ENCODE data around the gene ALG3.
"Not testable (repeated sequence)": the region's sequence is repeated elsewhere in the genome, so short reads cannot be mapped to it uniquely, and the experiment has no call there.

Gene ALG3

DNA sequence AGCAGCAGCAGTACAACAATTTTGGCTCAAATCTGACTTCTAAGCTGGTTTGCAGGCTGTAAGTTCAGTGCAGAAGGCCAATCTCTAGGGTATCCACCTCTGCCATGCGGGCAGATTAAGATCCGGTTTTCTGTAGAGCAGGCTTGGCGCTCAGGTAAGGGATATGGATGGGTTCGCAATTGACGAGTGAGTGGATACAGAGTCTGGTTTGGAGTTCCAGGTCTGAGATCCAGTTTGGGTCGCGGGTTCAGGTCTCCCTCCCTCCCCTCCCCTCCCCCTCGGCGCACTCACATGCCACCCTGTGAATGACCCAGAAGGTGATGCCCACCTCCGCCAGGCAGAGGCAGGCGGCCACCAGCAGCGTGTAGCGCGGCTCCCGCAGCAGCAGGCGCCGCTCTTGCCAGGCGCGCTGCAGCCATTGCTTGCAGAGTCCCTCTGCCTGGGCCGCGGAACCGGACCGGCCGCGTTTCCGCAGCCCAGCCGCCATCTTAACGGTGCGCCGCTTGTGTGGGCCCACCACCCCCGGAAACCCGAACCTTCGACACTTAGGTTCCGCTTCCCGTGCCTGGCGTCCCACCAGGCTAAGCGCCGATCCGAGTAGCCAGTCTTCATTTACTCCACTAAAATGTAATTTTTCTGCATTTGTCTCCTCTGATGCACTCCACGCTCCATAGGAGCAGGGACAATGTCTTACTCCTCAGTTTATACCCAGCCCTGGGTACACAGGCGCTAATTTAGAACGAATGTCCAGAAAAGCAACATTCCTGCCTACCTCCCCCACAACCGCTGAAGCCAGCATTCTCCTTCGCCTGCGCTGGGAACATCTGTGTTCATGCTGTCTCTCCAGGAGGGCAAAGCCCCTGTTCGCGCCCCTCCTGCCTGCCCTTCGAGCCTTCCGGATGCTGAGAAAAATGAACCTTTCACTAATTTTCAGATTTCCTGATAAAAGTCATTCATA lies at the start of gene ALG3:
Gene ALG3, minus strand, starts transcription at position 509 of the 958 bp plus-strand sequence. Its CDS starts 22 bp downstream, at position 487.
- peak; percentile 94 for DNase-seq (ENCODE audit: low read depth, low spot score)

DNA sequence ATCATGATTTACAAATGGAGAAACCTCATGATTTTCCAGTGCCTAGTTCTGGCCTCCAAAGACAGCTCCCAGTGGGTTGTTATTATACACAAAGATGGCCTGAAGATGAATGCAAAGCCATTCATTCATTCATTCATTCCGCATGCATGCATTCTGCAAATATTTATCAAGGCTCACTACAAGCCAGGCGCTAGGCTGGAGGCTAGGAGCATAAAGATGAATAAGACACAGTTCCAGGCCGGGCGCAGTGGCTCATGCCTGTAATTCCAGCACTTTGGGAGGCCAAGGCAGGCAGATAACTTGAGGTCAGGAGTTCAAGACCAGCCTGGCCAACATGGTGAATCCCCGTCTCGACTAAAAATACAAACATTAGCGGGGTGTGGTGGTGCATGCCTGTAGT lies 47.9 kb upstream of the ALG3 start:
- DNase-seq (ENCODE audit: low read depth, low spot score), result no peak

DNA sequence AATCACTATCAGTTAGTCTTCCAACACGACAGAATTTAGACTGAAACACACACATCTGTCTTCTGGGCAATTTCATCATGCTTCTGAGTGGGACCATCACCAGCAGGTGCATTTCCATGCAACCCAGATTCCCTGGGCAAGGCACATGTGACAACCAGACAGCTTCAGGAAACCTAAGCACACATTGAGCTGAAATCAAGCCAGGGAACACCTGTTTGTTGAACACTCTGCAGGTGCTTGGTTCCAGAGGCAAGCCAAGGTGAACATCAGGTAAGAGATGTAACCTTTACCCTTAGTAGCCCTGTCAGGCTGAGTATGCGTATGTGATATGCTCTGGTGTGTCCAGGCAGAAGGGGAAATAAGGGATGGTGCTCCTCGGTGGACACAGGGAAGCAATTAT lies 47.0 kb upstream of the ALG3 start:
- no peak for DNase-seq (ENCODE audit: low read depth, low spot score)

DNA sequence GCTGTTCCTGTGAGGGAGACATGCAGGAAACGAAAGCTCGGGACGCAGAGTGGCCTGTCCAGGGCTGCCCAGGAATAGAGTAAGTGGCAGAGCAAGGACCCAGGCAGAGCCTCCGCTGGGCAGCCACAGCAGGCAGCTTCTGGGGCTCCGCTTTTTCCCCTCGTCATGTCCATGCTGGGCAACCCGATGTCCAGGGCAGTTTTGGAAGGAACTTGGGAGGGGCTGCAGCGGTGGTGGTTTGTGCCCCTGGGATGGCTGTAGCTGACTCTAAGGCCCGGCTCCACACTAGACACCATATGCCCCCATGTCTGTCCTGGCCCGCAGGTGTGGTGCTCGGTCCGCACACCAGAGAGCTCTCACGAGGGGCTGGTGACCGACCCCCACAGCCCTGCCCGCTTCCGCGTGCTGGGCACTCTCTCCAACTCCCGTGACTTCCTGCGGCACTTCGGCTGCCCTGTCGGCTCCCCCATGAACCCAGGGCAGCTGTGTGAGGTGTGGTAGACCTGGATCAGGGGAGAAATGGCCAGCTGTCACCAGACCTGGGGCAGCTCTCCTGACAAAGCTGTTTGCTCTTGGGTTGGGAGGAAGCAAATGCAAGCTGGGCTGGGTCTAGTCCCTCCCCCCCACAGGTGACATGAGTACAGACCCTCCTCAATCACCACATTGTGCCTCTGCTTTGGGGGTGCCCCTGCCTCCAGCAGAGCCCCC lies 43.1 kb upstream of the ALG3 start:
- DNase-seq (ENCODE audit: low read depth, low spot score), result no peak

GRCh38 chr3:184291044-184291737 lies 42.4 kb upstream of the ALG3 start:
- DNase-seq (ENCODE audit: low read depth, low spot score), result no peak

- no peak for DNase-seq (ENCODE audit: low read depth, low spot score)
Observed at GRCh38 chr3:184290331-184290730, 41.6 kb upstream of the ALG3 start.

DNA sequence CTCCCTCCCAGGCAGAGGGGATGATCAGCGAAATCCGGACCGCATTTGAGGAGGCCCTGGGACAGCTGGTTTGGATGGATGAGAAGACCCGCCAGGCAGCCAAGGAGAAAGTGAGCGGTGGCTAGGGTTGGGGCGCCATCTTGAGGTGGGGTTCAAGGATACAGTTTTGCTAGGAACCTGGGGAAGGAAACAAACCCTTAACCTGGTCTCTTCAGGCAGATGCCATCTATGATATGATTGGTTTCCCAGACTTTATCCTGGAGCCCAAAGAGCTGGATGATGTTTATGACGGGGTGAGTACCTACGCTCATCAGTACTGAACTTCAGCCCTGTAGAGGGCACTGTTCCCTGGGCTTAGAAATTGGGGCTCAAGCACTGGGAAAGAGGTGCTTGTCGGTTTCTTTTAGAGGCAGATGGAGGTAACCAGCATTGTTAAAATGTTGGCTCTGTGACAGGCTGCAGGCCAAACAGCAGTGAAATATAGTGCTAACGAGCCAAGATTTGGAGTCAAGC lies 40.7 kb upstream of the ALG3 start:
- DNase-seq (ENCODE audit: low read depth, low spot score), result peak; percentile 67

DNA sequence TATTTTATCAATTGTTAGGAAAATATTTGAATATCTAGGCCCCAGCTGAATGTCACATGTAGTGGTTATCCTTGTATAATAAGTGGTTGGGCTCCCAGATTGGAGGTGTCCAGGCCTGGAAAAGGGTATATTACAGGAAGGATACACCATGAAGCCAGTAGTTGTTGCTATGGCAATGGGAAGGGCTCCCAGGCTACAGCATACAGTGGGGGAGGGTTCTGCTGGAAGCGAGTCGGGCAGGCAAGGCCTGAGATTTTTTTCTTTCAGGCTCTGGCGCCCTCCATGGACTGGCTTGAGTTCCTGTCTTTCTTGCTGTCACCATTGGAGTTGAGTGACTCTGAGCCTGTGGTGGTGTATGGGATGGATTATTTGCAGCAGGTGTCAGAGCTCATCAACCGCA lies 35.9 kb upstream of the ALG3 start:
- peak; percentile 81 for DNase-seq (ENCODE audit: low read depth, low spot score)

DNA sequence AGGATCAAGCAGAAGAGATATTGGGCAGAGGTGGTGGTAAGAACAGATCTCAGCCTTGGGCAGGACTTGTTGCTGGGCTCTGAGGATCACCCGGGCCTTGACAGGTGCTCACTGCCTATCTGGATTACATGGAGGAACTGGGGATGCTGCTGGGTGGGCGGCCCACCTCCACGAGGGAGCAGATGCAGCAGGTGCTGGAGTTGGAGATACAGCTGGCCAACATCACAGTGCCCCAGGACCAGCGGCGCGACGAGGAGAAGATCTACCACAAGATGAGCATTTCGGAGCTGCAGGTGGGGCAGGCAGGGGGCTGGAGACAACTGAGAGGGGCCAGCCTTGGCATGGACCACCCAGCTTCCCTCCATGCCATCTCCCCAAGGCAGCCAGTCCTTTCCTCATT lies 34.9 kb upstream of the ALG3 start:
- no peak for DNase-seq (ENCODE audit: low read depth, low spot score)

- DNase-seq (ENCODE audit: low read depth, low spot score), result no peak
Observed at GRCh38 chr3:184282941-184283340, 34.2 kb upstream of the ALG3 start.

GRCh38 chr3:184277366-184277765 lies 28.6 kb upstream of the ALG3 start:
- no peak for DNase-seq (ENCODE audit: low read depth, low spot score)

DNA sequence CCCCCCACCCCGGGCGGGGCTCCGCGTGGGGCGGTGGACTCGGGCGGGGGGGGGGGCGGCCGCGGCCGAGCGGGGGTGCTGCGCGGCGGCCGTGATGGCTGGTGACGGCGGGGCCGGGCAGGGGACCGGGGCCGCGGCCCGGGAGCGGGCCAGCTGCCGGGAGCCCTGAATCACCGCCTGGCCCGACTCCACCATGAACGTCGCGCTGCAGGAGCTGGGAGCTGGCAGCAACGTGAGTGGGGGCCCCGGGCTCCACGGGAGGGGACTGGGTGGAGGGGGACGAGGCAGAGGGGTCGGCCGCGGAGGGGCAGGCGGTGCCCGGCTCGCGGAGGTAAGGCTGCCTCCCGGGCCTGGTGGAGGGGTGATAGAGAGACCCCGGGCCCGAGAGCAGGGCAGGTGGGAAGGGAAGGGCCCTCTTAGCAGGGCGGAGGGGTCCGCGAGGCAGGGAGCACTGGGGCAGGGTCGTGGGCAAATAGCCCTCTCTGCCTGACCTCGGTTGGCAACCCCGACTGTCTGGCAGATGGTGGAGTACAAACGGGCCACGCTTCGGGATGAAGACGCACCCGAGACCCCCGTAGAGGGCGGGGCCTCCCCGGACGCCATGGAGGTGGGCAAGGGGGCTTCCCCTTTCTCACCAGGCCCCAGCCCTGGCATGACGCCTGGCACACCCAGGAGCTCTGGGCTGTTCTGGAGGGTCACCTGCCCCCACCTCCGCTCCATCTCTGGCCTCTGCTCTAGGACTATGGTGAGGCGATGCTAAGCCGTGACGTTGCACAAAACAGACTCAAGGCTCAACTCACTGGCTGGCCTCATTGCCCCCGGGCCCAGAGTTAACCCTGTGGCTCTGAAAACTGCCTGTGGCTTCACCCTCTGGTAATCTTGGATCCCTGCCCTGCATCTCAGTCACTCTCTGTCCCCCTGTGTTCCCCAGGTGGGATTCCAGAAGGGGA lies 27.5 kb upstream of the ALG3 start, which contains the start of gene ECE2:
Gene ECE2, plus strand, starts transcription at position 62 of the 950 bp plus-strand sequence. Its CDS starts 132 bp downstream, at position 194.
- peak; percentile 64 for DNase-seq (ENCODE audit: low read depth, low spot score)

DNA sequence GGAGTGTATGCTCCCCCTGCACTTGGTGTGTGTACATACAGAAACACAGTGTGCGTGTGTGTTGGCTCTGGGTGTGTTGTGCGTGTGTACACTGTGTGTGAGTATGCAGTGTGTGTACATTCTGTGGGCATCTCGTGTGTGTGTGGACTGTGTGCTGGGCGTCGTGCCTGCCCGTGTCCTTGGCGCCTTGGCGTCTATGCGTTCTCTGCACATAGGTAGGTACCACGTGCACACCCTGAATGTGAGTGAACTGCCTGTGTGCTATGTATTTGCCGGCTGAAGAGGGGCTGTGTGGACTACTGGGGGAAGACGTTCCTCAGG lies 26.6 kb upstream of the ALG3 start:
- no peak for DNase-seq (ENCODE audit: low read depth, low spot score)

- no peak for DNase-seq (ENCODE audit: low read depth, low spot score)
Observed at GRCh38 chr3:184272269-184272668, 23.5 kb upstream of the ALG3 start.

DNA sequence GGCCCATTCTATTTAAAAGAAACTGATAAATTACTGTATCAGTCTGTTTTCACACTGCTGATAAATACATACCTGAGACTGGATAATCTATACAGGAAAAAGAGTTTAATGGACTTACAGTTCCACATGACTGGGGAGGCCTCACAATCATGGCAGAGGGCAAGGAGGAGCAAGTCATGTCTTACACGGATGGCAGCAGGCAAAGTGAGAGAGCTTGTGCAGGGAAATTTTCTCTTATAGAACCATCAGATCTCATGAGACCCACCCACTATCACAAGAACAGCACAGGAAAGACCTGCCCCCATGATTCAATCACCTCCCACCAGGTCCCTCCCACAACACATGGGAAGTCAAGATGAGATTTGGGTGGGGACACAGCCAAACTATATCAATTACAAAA lies 18.5 kb upstream of the ALG3 start:
- not testable (repeated sequence) for DNase-seq (ENCODE audit: low read depth, low spot score)

DNA sequence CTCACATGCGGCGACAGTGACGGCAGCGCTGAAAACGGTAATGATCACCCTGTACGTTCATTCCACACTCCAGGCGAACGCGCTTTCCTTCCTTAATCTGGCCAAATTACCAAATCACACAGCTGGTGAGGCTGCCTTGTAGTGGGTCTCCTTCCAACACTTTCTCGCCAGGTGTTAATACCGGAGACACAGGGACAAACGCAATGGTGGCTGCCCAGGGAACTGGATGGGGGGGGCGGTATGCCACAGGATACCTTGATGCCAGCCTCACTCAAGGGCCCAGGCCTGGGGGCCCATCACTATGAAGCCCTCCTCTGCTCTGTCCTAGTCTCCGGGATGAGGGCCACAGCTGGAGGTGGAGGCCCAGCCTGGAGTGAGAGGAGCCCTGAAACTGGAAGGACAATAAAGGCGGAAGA lies 14.0 kb upstream of the ALG3 start:
- no peak for DNase-seq (ENCODE audit: low read depth, low spot score)

DNA sequence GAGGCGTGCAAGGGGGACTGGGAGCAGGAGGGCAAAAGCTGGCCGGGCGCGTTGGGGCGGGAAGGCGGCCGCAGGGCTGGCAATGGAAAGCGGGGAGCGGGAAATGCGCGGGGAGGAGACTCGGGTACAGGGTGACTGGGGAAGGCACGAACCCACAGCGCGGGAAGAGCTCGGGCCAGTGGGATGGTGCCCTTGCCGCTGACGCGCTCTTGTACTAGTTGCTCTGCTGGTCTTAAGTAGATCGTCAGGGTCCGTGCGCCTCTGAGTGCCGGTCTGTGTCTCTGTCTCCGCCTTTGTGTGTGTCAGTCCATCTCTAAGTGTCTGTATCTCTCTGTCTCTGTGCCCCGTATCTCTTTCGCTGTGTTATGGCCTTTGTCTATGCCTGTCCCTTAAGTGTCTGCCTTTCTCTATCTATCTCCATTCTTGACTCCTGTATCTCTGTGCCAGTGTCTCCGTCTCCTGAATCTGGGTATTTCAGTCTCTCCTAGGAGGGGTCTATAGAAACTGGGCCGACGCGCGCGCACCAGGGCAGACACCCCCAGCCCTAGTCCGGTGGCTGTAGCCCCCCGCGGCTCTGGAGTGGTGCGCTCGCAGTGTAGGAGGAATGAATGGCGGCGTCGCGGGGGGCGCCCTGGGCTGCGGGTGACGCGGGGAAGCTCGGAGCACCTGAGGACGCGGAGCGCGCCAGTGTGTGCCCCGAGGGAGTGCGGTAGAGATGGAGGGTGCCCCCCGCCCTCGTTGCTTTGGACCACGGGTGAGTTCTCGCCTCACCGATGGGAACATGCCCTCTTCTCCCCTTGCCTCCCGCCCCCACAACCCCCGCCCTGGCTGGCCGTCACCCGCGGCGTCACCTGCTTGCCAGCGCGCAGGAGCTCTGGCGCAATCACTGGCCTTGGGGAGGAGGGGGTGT lies 13.3 kb upstream of the ALG3 start:
- DNase-seq (ENCODE audit: low read depth, low spot score), result peak; percentile 34

DNA sequence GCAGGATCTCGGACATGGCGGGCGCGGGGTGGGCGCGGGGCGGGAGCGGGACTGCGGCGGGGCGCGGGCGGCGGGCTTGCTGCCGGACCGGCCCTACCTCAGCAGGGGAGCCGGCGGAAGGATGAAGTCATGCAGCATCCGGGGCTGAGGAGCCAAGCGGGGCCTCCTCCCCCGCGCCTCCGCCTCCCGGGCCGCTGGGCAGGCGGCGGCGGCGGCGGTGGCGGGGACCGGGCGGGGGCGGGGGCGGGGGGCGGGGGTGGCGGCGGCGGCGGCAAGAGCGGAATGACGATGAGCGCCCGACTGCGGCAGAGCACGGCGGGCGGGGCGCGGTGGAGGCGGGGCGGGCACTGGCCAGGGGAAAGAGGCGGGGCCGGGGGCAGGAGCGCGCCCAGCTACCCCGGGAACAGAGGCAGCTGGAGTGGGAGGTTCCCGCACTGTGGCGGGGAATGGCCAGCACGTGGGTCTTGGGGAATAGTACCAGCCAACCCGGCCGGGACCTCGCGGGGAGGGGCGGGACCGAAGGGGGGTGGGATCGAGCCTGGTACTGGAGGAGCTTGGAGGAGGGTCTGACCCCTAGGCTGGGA lies 12.6 kb upstream of the ALG3 start, which contains the start of gene CAMK2N2:
Gene CAMK2N2, minus strand, starts transcription at position 284 of the 584 bp plus-strand sequence. Its CDS starts 268 bp downstream, at position 16.
- peak; percentile 64 for DNase-seq (ENCODE audit: low read depth, low spot score)

GRCh38 chr3:184260724-184261269 lies 12.0 kb upstream of the ALG3 start:
- peak; percentile 21 for DNase-seq (ENCODE audit: low read depth, low spot score)
